ES-I3 (cell line): Measurements from ENCODE around the gene RABGGTB.
A peak's percentile ranks its signal among the peaks of the same experiment; 100 is the strongest.
"Not testable (repeated sequence)": the region's sequence is repeated elsewhere in the genome, so short reads cannot be mapped to it uniquely, and the experiment has no call there.

Source experiments
- H3K36me3 ChIP-seq: 2 replicates; pipeline ENCODE4 v1.6.1; 2013; ENCODE audit warnings: mild to moderate bottlenecking, low read length, control low read depth, moderate library complexity; ENCODE audit not compliant: insufficient read depth
- H3K4me1 ChIP-seq: 2 replicates; pipeline ENCODE4 v1.6.1; 2013; ENCODE audit warnings: mild to moderate bottlenecking, control low read depth, low read length; ENCODE audit not compliant: insufficient read depth
- H3K9ac ChIP-seq: 2 replicates; pipeline ENCODE4 v1.6.1; 2013; ENCODE audit warnings: low read depth, mild to moderate bottlenecking, low read length, moderate library complexity
- H3K9me3 ChIP-seq: 2 replicates; pipeline ENCODE4 v1.6.1; 2013; ENCODE audit warnings: mild to moderate bottlenecking, low read length, moderate library complexity; ENCODE audit not compliant: control insufficient read depth, insufficient read depth

Gene RABGGTB

GRCh38 chr1:75785983-75786853 is at the start of gene RABGGTB:
Gene RABGGTB (plus strand): TSS chr1:75786256. CDS start chr1:75786272, 16 bp downstream.
- H3K4me1 ChIP-seq = no peaks in the 10 kb centered on the region; the same call in 1 of the 2 replicates
- H3K9me3 ChIP-seq = no peaks in the 10 kb centered on the region
- peak within 1 kb of the TSS; percentile 67 for H3K9ac ChIP-seq
- peaks cover 27% of the 10 kb centered on the region for H3K36me3 ChIP-seq

- H3K9ac ChIP-seq = no peak overlapping the region
- no peaks in the 10 kb centered on the region for H3K4me1 ChIP-seq
- H3K36me3 ChIP-seq = peaks cover 4% of the 10 kb centered on the region; the same call in 1 of the 2 replicates
- H3K9me3 ChIP-seq = no peaks in the 10 kb centered on the region
These were observed 43.9 kb upstream of the RABGGTB start for GRCh38 chr1:75742047-75742625.

- peaks cover 4% of the 10 kb centered on the region; the same call in 1 of the 2 replicates for H3K36me3 ChIP-seq
These were observed 40.8 kb upstream of the RABGGTB start for GRCh38 chr1:75745276-75745675.

GRCh38 chr1:75757210-75757609 is 28.8 kb upstream of the RABGGTB start:
- not testable (repeated sequence) for H3K9ac ChIP-seq, H3K9me3 ChIP-seq, H3K4me1 ChIP-seq, H3K36me3 ChIP-seq

More at GRCh38 chr1:75745276-75745675, 40.8 kb upstream of the RABGGTB start:
- Histone ChIP-seq H3K9me3 (no peaks in the 10 kb centered on the region), H3K9ac (no peak overlapping the region), H3K4me1 (no peaks in the 10 kb centered on the region)

GRCh38 chr1:75758543-75758942 is 27.5 kb upstream of the RABGGTB start:
- H3K9me3 ChIP-seq = not testable (repeated sequence)

GRCh38 chr1:75764057-75764655 is 21.9 kb upstream of the RABGGTB start:
- Histone ChIP-seq H3K4me1 (peaks cover 7% of the 10 kb centered on the region; the same call in 1 of the 2 replicates), H3K36me3 (no peaks in the 10 kb centered on the region; the same call in 1 of the 2 replicates), H3K9me3 (no peaks in the 10 kb centered on the region), H3K9ac (no peak overlapping the region)

More at GRCh38 chr1:75758543-75758942, 27.5 kb upstream of the RABGGTB start:
- not testable (repeated sequence) for H3K4me1 ChIP-seq, H3K9ac ChIP-seq, H3K36me3 ChIP-seq

- H3K9ac ChIP-seq = no peak overlapping the region
- no peaks in the 10 kb centered on the region; the same call in 1 of the 2 replicates for H3K36me3 ChIP-seq
- H3K4me1 ChIP-seq = peaks cover 7% of the 10 kb centered on the region; the same call in 1 of the 2 replicates
- no peaks in the 10 kb centered on the region for H3K9me3 ChIP-seq
These were observed 20.2 kb upstream of the RABGGTB start for GRCh38 chr1:75765697-75766355.

GRCh38 chr1:75768016-75768415 is 18.0 kb upstream of the RABGGTB start:
- no peaks in the 10 kb centered on the region for H3K9me3 ChIP-seq
- no peaks in the 10 kb centered on the region for H3K36me3 ChIP-seq
- no peak overlapping the region for H3K9ac ChIP-seq
- peaks cover 7% of the 10 kb centered on the region; the same call in 1 of the 2 replicates for H3K4me1 ChIP-seq

- Histone ChIP-seq H3K36me3 (no peaks in the 10 kb centered on the region), H3K9ac (no peak overlapping the region), H3K4me1 (peaks cover 7% of the 10 kb centered on the region; the same call in 1 of the 2 replicates), H3K9me3 (no peaks in the 10 kb centered on the region)
These were observed 15.3 kb upstream of the RABGGTB start for GRCh38 chr1:75770761-75771160.

GRCh38 chr1:75771978-75772377 is 14.1 kb upstream of the RABGGTB start:
- no peaks in the 10 kb centered on the region for H3K36me3 ChIP-seq
- H3K9ac ChIP-seq = no peak overlapping the region
- H3K9me3 ChIP-seq = peaks cover 7% of the 10 kb centered on the region
- peaks cover 7% of the 10 kb centered on the region; the same call in 1 of the 2 replicates for H3K4me1 ChIP-seq

- not testable (repeated sequence) for H3K9ac ChIP-seq, H3K4me1 ChIP-seq, H3K36me3 ChIP-seq
- peaks cover 13% of the 10 kb centered on the region for H3K9me3 ChIP-seq
These were observed 8.2 kb upstream of the RABGGTB start for GRCh38 chr1:75777812-75778211.

GRCh38 chr1:75778694-75779093 is 7.4 kb upstream of the RABGGTB start:
- H3K9ac ChIP-seq, H3K4me1 ChIP-seq, H3K36me3 ChIP-seq: not testable (repeated sequence)
- H3K9me3 ChIP-seq = peaks cover 13% of the 10 kb centered on the region

GRCh38 chr1:75780183-75780582 is 5.9 kb upstream of the RABGGTB start:
- H3K9ac ChIP-seq, H3K4me1 ChIP-seq, H3K36me3 ChIP-seq: not testable (repeated sequence)
- peaks cover 13% of the 10 kb centered on the region for H3K9me3 ChIP-seq

- H3K4me1 ChIP-seq, H3K9ac ChIP-seq, H3K9me3 ChIP-seq: not testable (repeated sequence)
- peaks cover 10% of the 10 kb centered on the region; the same call in 1 of the 2 replicates for H3K36me3 ChIP-seq
These were observed 2.1 kb upstream of the RABGGTB start for GRCh38 chr1:75783920-75784319.
